ENCODE measurements around the gene CHRDL2.

The CHRDL2 gene

GRCh38 chr11:74646954-74647353 lies 84.3 kb downstream of the CHRDL2 start:
- TF ChIP-seq ISL1 (CRISPR knock-in tag; IDR thresholded peaks at IDR 0.05) (no peak), SNAI2 (CRISPR knock-in tag; IDR thresholded peaks at IDR 0.05) (no peak), ESRRG (CRISPR knock-in tag; IDR thresholded peaks at IDR 0.05) (no peak), CSDC2 (CRISPR knock-in tag; IDR thresholded peaks at IDR 0.05) (no peak), ARNTL (CRISPR knock-in tag; IDR thresholded peaks at IDR 0.05; ENCODE audit: borderline replicate concordance, low read depth) (no peak), ZNF70 (CRISPR knock-in tag; IDR thresholded peaks at IDR 0.05) (no peak), GLIS3 (CRISPR knock-in tag; IDR thresholded peaks at IDR 0.05) (no peak), RARB (CRISPR knock-in tag; IDR thresholded peaks at IDR 0.05) (no peak), PPARA (CRISPR knock-in tag; IDR thresholded peaks at IDR 0.05; ENCODE audit: borderline replicate concordance) (no peak), ZFP3 (CRISPR knock-in tag; IDR thresholded peaks at IDR 0.05) (no peak), TOX (CRISPR knock-in tag; IDR thresholded peaks at IDR 0.05; ENCODE audit: borderline replicate concordance) (no peak)
- TF ChIP-seq, protein P1, sequence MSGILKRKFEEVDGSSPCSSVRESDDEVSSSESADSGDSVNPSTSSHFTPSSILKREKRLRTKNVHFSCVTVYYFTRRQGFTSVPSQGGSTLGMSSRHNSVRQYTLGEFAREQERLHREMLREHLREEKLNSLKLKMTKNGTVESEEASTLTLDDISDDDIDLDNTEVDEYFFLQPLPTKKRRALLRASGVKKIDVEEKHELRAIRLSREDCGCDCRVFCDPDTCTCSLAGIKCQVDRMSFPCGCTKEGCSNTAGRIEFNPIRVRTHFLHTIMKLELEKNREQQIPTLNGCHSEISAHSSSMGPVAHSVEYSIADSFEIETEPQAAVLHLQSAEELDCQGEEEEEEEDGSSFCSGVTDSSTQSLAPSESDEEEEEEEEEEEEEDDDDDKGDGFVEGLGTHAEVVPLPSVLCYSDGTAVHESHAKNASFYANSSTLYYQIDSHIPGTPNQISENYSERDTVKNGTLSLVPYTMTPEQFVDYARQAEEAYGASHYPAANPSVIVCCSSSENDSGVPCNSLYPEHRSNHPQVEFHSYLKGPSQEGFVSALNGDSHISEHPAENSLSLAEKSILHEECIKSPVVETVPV (CRISPR knock-in tag; IDR thresholded peaks at IDR 0.05): no peak
- TF ChIP-seq, protein P2, sequence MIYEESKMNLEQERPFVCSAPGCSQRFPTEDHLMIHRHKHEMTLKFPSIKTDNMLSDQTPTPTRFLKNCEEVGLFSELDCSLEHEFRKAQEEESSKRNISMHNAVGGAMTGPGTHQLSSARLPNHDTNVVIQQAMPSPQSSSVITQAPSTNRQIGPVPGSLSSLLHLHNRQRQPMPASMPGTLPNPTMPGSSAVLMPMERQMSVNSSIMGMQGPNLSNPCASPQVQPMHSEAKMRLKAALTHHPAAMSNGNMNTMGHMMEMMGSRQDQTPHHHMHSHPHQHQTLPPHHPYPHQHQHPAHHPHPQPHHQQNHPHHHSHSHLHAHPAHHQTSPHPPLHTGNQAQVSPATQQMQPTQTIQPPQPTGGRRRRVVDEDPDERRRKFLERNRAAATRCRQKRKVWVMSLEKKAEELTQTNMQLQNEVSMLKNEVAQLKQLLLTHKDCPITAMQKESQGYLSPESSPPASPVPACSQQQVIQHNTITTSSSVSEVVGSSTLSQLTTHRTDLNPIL (CRISPR knock-in tag; IDR thresholded peaks at IDR 0.05; ENCODE audit: low read depth): no peak
- ATAC-seq: peak; percentile 25; the same call in 1 of the 3 replicates

Data from SK-N-SH treated with all-trans-retinoic acid at 6 μM for 48 hours (cell line).